ENCODE results near the gene COQ8A. TPM values are rescaled to one million over a fixed set of nuclear protein-coding genes. Genes with fewer than 3 reads are reported as not detected.

The COQ8A gene
- total and polyA plus RNA-seq, 2 experiments from 2014 or later = 25.2 to 37.4 TPM

GRCh38 chr1:227016990-227017389, 76.9 kb downstream of the COQ8A start (continued):
- TF ChIP-seq REST (IDR thresholded peaks at IDR 0.05; ENCODE audit: unreplicated experiment) (no peak), JUNB (IDR thresholded peaks at IDR 0.05; ENCODE audit: unreplicated experiment) (no peak)

GRCh38 chr1:227032396-227032795, 92.3 kb downstream of the COQ8A start:
- DNase-seq (ENCODE audit: low spot score) (peak; percentile 47), ATAC-seq (peak; percentile 77)
- no peaks in the 10 kb centered on the region; the same call in 1 of the 2 replicates for H3K36me3 ChIP-seq (ENCODE audit: insufficient read depth)
- Mint-ChIP-seq H3K27ac (peak overlapping the region; percentile 89), H3K4me1 (peaks cover 6% of the 10 kb centered on the region; the same call in 2 of the 3 replicates), H3K27me3 (ENCODE audit: insufficient read depth, low read depth, poor library complexity) (peaks cover 4% of the 10 kb centered on the region), H3K9me3 (no peaks in the 10 kb centered on the region), H3K4me3 (no peak overlapping the region), H3K36me3 (ENCODE audit: low read depth) (peaks cover 29% of the 10 kb centered on the region)
- no peaks in the 10 kb centered on the region for H3F3A ChIP-seq (replicated peaks; ENCODE audit: low read depth)
- H2AFZ ChIP-seq = no peak overlapping the region
- H3K4me1 ChIP-seq (ENCODE audit: insufficient read depth) = no peaks in the 10 kb centered on the region
- H4K20me1 ChIP-seq (replicated peaks; ENCODE audit: insufficient read depth) = no peaks in the 10 kb centered on the region
- no peaks in the 10 kb centered on the region for H3K9me2 ChIP-seq (ENCODE audit: insufficient read depth)
- H3K4me3 ChIP-seq = no peak overlapping the region
- H3K27me3 ChIP-seq (ENCODE audit: insufficient read depth) = no peaks in the 10 kb centered on the region
- no peaks in the 10 kb centered on the region for H3K79me2 ChIP-seq (replicated peaks; ENCODE audit: insufficient read depth)
- H3K27ac ChIP-seq (ENCODE audit: low read depth) = no peak overlapping the region
- no peak overlapping the region for H3K4me2 ChIP-seq
- TF ChIP-seq EZH2phosphoT487 (IDR thresholded peaks at IDR 0.05; ENCODE audit: unreplicated experiment) = no peak
- no peak for TF ChIP-seq STAT1 (IDR thresholded peaks at IDR 0.05; ENCODE audit: unreplicated experiment)
- TF ChIP-seq CREB1 (CRISPR knock-in tag; IDR thresholded peaks at IDR 0.05; ENCODE audit: low read depth) = no peak
- no peak for TF ChIP-seq JUNB (IDR thresholded peaks at IDR 0.05; ENCODE audit: unreplicated experiment)
- no peak for TF ChIP-seq NANOG (IDR thresholded peaks at IDR 0.05; ENCODE audit: borderline replicate concordance)
- TF ChIP-seq REST (IDR thresholded peaks at IDR 0.05; ENCODE audit: unreplicated experiment) = no peak
- TF ChIP-seq ZNF331 (CRISPR knock-in tag; IDR thresholded peaks at IDR 0.05; ENCODE audit: low read depth) = no peak
- TF ChIP-seq CTCF (conservative IDR thresholded peaks at IDR 0.05; ENCODE audit: low read depth in 2 of 2) = no peak
